SK-N-MC (cell line): ENCODE measurements around the gene TAF11L11.
"Not testable (repeated sequence)": the region's sequence is repeated elsewhere in the genome, so short reads cannot be mapped to it uniquely, and the experiment has no call there.

Source experiments
- DNase-seq: peaks from one replicate; pipeline ENCODE4 v3.0.0-alpha.2; 2011; ENCODE audit warnings: low read depth, low spot score
- H3K27ac ChIP-seq: fragments of 200-600 bp; sonication (generic); 2 replicates; pipeline ENCODE4 v1.5.1; 2016; ENCODE audit warnings: mixed run types
- H3K36me3 ChIP-seq: fragments of 200-600 bp; sonication (generic); 2 replicates; pipeline ENCODE4 v1.6.1; 2017; ENCODE audit warnings: antibody characterized with exemption, low read length, mixed read lengths; ENCODE audit not compliant: insufficient read depth
- H3K4me3 ChIP-seq: fragments of 200-600 bp; sonication (generic); 2 replicates; pipeline ENCODE4 v1.5.1; 2016
- H3K9ac ChIP-seq: fragments of 200-600 bp; sonication (generic); 2 replicates; pipeline ENCODE4 v1.8.0; 2017; ENCODE audit warnings: mixed run types, mixed read lengths; ENCODE audit not compliant: insufficient read length
- H3K9me3 ChIP-seq: fragments of 200-600 bp; sonication (generic); 2 replicates; pipeline ENCODE4 v1.6.1; 2017; ENCODE audit warnings: low read depth, mild to moderate bottlenecking, antibody characterized with exemption, low read length, moderate library complexity, mixed read lengths
- EZH2 ChIP-seq: fragments of 200-600 bp; sonication (generic); IDR thresholded peaks from one replicate; pipeline ENCODE4 v1.6.1; 2017; ENCODE audit warnings: antibody characterized with exemption
- FOXP2 ChIP-seq: optimal IDR thresholded peaks from 2 replicates; pipeline ENCODE3; 2011; ENCODE audit warnings: mild to moderate bottlenecking, moderate library complexity; ENCODE audit not compliant: insufficient read depth; ENCODE audit errors: extremely low read length, control extremely low read depth
- POLR2AphosphoS5 ChIP-seq: IDR thresholded peaks from 2 replicates; pipeline ENCODE4 v1.6.1; 2012; ENCODE audit warnings: mild to moderate bottlenecking, low read depth, low read length, borderline replicate concordance

The TAF11L11 gene

GRCh38 chr5:17603880-17604279 is at the start of gene TAF11L11:
TSS of gene TAF11L11 (plus strand) at chr5:17604183.
- not testable (repeated sequence) for H3K9me3 ChIP-seq, H3K27ac ChIP-seq, H3K4me3 ChIP-seq, DNase-seq, H3K36me3 ChIP-seq
- peak within 1 kb of the TSS; percentile 32 for H3K9ac ChIP-seq

GRCh38 chr5:17585658-17586057 is 18.3 kb upstream of the TAF11L11 start, which contains the start of gene TAF11L7:
TSS of gene TAF11L7 (minus strand) at chr5:17585758.
- not testable (repeated sequence) for DNase-seq, H3K36me3 ChIP-seq, H3K9me3 ChIP-seq, H3K27ac ChIP-seq, H3K4me3 ChIP-seq, H3K9ac ChIP-seq

GRCh38 chr5:17590860-17591259 is 13.1 kb upstream of the TAF11L11 start, which contains the start of gene TAF11L8:
TSS of gene TAF11L8 (minus strand) at chr5:17590960.
- DNase-seq, H3K9ac ChIP-seq, H3K36me3 ChIP-seq, H3K9me3 ChIP-seq, H3K27ac ChIP-seq, H3K4me3 ChIP-seq: not testable (repeated sequence)

DNA sequence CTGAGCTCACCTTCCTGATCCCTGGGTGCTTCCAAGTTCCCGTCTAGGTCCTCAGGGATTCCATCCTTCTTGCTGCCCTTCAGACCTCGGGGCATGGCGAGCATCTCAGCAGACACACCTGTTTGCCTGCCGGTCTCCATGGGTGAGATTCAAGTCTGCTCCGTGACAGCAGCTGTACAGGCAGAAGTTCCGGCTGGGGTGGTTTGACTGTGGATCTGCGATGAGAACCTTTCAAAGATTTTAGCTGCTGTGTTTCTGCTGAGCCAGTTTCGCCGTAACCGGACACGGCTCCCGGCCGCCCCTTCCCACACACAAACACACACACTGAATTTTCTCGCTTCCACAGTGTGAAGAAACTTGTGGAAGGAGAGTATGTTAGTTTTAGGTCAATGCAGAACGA is 9.7 kb upstream of the TAF11L11 start, which contains the start of gene TAF11L9:
TAF11L9 (minus strand) TSS at position 140 of the 400 bp plus-strand sequence.
- H3K9ac ChIP-seq, H3K27ac ChIP-seq, H3K9me3 ChIP-seq, DNase-seq, H3K36me3 ChIP-seq, H3K4me3 ChIP-seq: not testable (repeated sequence)

GRCh38 chr5:17597728-17598127 is 6.3 kb upstream of the TAF11L11 start, which contains the start of gene TAF11L10:
TSS of gene TAF11L10 (minus strand) at chr5:17597828.
- not testable (repeated sequence) for H3K4me3 ChIP-seq, H3K36me3 ChIP-seq, H3K9ac ChIP-seq, H3K27ac ChIP-seq, H3K9me3 ChIP-seq, DNase-seq

- TF ChIP-seq EZH2 (no peak), FOXP2 (no peak), POLR2AphosphoS5 (no peak)
- no peaks in the 10 kb centered on the region for H3K9me3 ChIP-seq
- no peak overlapping the region for H3K27ac ChIP-seq
- no peaks in the 10 kb centered on the region for H3K36me3 ChIP-seq
- no peak overlapping the region for H3K9ac ChIP-seq
- H3K4me3 ChIP-seq = no peak overlapping the region
- DNase-seq = no peak
Measured at GRCh38 chr5:17604951-17605350, 968 bp downstream of the TAF11L11 start.

GRCh38 chr5:17607461-17607860 is 3.5 kb downstream of the TAF11L11 start:
- not testable (repeated sequence) for H3K27ac ChIP-seq, H3K9me3 ChIP-seq, DNase-seq, H3K9ac ChIP-seq, H3K4me3 ChIP-seq, H3K36me3 ChIP-seq

DNA sequence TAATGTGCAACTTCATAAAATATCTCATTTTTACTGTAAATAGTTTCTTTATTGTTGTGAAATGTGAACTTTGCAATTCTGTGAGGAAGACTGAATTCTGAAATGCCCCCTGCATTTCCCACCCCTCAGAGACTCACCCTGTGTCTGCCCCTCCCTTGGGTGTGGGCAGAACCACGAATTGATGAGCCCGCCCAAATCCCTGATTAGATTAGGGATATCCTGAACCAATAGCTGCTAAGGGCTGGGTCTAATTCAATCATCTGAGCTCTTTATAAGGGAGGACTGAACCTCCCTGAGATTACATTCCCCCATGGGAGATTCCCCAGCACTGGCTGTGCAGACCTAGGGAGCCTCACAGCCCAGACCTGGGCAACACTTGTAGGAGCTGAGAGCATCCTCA is 6.1 kb downstream of the TAF11L11 start, which contains the start of gene TAF11L12:
TAF11L12 (plus strand) TSS at position 301 of the 400 bp plus-strand sequence.
- H3K36me3 ChIP-seq, H3K9me3 ChIP-seq, H3K27ac ChIP-seq, H3K9ac ChIP-seq, DNase-seq, H3K4me3 ChIP-seq: not testable (repeated sequence)

- Histone ChIP-seq H3K27ac (no peak overlapping the region), H3K9me3 (no peaks in the 10 kb centered on the region), H3K4me3 (no peak overlapping the region), H3K9ac (no peak overlapping the region), H3K36me3 (no peaks in the 10 kb centered on the region)
- TF ChIP-seq POLR2AphosphoS5 (no peak), EZH2 (no peak), FOXP2 (no peak)
- no peak for DNase-seq
Measured at GRCh38 chr5:17614872-17615605, 11.1 kb downstream of the TAF11L11 start.

- Histone ChIP-seq H3K9ac (no peak overlapping the region), H3K36me3 (no peaks in the 10 kb centered on the region), H3K27ac (no peak overlapping the region), H3K4me3 (no peak overlapping the region), H3K9me3 (no peaks in the 10 kb centered on the region)
- no peak for TF ChIP-seq FOXP2
- TF ChIP-seq EZH2 = no peak
- TF ChIP-seq POLR2AphosphoS5 = no peak
- no peak for DNase-seq
Measured at GRCh38 chr5:17619354-17619753, 15.4 kb downstream of the TAF11L11 start.
